ENCODE measurements around the gene LRRC1. TPM values are rescaled to one million over a fixed set of nuclear protein-coding genes. Genes with fewer than 3 reads are reported as not detected.

LRRC1 gene
- total RNA-seq, 1 donor from 2014 or later, result 77.8 TPM

DNA sequence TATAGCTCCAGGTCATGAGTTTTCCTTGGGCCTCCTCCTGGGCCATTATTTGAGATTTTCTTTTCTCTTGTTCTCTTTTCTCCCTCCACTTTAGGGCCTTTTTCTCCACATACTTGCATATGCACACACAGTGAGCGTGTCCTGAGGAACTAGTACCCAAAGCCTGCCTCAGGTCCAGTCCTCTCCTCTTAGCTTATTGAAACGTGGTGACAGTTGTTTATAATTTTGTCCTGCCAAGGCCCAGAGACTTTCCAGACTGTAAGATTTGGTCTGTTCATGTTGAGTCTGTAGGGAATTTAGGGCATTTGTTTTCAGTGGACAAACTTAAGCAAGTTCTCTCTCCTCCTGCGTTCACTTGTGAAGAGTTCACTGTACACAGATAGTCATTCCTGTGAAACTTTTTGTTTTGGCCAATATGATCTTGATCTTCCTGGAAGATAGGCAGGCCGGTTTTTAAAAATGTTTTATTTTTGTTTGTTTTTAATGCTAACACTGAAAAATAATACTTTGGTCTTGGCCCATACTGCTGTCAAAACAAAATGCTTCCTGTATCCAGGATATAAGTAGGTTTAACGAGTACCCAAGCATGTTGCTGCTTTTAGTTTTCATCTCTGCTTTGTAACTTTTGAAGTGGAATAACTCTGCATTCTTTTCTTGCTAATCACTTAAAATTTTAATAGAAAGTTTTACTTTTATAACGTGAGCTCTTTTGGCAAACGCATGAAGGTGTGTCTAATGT is 20.7 kb downstream of the LRRC1 start:
- peak; percentile 43 to 55 for DNase-seq (ENCODE audit: low read depth in 2 of 2)

DNA sequence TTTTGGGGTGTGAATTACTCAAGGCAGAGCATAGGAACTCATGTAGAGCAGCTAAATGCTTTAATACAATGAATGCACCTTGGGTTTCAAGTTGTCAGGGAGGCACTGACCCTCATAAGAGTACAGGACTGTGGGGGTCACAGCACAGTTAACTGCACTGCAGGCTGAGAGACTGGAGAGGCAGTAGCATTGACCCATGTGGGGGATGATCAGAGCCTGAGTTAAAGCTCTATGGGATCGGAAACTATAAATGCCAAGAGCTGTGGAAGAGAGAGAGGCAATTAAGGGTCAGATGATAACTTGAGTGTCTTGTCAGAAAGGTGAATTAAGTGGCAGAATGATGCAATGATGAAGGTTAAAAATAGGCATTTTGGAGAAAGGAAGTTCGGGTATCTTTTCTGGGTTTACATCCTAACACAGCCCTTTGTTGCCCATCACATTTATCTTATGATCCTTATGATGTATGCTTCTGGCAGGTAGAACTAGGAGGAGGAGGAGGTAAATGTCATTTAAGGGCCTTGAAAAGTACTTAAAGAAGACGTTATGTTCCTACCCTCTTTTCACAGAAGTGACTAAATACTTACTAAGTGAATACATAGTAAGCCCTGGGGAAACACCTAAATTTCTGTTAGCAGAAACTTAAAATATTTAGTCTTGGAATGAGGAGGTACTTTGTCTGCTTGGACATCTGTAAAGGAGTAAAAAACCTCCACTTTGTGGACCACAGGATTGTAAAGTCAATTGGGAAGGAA is 24.2 kb downstream of the LRRC1 start:
- DNase-seq (ENCODE audit: low read depth in 2 of 2), result no peak

DNA sequence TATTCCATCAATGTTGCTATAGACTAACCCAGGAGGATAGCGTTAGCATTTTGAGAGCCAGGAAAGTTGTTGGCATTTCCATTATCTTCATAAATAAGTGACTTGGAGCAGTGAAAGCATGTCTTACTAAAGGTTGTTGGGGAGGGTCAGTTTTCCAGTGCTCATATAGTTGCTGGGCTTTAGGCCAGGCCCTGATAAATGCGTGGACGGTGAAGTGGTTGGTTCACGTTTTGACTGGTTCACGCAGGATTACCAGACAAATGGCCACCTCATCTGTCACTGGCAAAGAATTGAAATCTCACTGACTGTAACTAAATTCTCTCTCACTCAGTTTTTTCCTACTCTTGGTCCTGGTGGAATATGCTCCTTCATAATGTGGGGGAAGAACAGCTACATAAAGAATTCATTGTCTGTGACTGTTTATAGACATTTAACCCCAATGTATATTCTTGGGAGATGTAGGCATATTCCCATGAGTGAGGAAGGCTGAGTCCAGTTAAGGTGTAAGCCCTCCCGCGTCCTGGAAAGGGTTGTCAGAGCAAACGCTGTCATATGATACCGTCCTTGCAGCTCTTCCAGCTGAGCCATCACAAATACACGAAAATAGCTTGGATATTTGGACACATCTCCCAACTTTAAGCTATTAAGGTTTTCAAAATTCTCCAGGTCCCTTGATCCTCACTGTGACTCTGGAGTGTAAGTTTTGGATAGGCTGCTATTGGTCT is 27.8 kb downstream of the LRRC1 start:
- no peak for DNase-seq (ENCODE audit: low read depth in 2 of 2)

DNA sequence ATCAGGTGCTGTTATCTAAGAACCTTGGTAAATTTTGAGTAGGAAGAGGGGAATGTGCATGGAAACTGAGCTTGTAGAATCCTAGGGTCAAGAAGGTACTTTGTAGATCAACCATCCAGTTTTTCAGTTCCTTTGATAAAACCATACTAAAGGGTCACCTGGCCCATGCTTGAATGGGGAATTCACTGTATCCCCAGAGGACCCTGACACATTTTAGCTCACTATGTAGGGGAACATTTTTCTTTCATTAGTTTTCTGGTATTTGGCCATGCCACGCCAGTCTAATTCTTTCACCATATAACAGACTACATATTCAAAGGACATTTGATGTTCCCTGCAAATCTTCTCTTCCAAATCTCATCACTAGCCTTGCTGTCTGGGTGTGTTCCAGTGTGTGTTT is 29.9 kb downstream of the LRRC1 start:
- DNase-seq (ENCODE audit: low read depth in 2 of 2), result no peak

DNA sequence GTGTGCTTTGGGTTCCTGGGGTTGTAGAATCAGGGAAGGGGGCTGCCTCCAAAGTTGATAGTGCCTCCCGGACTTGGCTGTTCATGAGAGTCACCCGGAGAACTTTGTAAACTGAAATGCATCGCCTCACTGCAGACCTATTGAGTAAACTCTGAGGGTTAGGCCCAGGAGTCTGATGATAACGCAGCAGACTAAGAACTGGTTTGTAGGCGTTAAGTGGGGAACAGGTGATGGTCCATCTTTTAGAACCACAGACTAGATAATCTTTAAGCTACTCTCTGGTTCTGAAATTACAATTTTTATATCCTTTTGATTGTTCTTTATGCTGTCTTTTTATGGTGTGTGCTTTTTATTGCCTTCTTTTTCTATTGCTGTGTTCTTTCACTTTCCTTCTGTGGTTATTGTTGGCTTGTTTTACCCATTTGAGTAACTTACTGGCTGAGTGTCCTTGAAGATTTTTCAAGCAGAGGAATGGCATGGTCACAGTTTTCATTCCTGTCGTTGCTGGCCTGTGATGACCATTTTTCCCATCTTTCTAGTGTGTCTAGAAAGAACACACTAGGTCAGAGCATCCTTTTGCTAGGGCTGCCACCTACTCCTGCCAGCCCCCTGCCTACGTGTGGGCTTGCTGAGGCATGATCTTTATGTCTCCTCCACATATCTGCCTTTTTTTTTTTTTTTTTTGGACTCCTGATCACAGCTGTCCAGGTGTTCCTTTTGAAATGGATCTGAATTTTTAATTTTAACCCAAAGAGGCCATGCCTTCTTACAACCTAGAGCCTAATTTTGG is 30.9 kb downstream of the LRRC1 start:
- DNase-seq (ENCODE audit: low read depth in 2 of 2), result no peak

DNA sequence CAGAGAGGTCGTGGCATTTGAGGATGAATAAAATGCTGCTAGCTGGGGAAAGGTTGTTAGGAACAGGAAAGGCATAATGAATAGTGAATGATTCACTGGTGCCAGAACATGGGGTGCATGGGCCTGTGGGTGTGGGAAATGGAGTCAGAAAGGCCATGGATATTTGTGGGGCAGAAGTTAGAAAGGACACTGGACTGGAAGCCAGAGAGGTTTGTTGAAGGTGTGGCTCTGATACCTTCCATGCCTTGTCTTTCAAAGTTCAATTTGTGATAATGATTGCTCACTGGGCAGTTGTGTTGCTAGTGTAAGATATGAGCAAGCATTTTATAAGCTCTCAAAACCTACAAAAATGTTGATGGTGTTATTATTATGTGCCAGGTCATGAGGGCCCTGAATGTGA is 32.7 kb downstream of the LRRC1 start:
- peak in 1 of 2 donors; percentile 15 for DNase-seq (ENCODE audit: low read depth in 2 of 2)

DNA sequence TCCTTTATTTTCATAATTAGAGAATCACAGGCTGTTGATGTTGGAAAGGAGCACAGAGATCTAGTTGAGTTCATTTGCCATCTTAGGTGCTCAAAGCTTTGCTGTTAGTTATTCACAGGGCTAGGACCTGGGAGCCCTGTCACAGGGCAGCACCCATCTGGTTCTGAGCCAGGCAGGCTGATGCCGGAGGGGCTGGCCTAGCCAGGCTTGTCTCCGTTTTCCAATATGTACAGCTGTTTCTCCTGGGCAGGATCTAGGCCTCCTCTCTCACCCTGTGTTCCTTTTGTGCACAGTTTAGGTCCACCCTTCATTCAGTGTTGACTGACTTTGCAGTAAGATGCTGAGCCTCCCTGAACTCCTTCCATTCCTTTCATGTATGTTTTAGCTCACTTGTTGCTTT is 33.4 kb downstream of the LRRC1 start:
- DNase-seq (ENCODE audit: low read depth in 2 of 2), result no peak

DNA sequence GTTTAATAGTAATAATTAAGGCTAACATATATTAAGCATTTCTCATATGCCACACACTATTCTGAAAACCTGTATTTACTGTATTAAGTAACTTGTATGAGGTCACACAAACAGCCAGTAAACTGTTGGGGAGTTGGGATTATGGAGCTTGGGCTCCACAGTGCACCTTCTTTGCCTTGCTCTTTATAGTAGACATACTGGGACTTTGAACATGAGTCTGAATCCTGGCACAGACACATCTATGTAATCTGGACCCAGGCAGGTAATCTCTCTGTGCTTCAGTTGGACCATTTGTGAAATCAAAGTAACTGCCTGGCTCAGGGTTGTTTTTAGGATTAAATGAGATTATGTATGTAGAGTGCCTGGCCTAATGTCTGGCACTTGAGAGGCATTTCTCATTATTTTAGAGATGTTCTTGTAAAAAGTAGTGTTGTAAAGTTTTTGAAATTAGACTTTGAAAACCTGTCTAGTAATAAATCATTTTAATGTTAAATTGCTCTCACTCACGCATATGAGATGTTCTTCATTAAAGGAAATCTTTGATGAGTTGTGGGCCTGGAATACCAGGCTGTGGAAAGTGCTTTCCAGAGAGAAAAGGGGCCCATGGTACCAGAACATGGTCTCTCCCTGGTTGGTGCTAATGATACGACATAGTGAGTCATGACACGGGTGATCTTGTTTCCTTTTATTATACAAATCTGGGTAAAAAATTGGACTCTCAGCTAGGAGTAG is 34.3 kb downstream of the LRRC1 start:
- peak; percentile 8 to 31 for DNase-seq (ENCODE audit: low read depth in 2 of 2)

DNA sequence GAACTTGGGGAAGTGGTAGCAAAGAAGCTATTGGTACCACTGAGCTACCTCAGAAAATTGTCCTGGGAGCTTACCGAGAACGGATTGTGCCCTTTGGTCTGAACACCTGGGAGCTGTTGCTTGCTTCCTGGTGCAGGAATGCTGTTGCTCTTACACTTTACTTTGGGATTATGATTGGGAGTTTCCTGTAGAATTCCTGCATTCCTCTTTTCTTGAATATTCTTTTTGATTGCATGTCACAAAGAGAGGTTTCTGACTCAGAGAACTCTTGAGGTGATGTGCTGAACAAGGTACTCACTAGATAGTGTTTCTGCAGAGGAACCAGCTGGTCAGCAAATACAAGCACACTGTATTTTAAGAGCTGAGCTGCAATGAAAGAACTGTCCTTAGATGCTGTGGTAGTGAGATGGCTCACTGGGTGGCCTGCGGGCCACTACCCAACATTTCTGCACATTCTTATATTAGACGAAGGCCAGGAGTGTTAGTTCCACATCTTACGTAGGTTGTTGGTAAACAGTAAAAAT is 35.0 kb downstream of the LRRC1 start:
- DNase-seq (ENCODE audit: low read depth in 2 of 2), result no peak

DNA sequence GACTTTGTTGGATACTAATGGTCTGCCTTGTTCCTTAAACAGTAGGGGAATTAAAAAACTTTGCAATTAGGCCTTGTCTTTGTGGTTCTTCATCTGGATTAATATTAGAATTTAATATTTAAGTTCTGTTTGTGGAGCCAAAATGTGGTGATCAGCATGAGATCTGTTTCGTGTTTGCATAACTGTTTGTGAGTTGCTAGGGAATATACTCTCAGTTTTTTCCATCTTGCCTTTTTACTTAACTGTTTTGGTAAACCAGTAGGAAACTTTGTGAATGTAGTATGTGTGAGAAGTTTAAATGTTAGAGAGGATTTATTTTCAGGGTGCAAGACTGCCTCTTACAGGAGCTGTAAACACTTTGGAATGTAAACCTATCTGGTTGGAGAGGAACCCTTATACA is 35.6 kb downstream of the LRRC1 start:
- DNase-seq (ENCODE audit: low read depth in 2 of 2), result peak in 1 of 2 donors; percentile 72

DNA sequence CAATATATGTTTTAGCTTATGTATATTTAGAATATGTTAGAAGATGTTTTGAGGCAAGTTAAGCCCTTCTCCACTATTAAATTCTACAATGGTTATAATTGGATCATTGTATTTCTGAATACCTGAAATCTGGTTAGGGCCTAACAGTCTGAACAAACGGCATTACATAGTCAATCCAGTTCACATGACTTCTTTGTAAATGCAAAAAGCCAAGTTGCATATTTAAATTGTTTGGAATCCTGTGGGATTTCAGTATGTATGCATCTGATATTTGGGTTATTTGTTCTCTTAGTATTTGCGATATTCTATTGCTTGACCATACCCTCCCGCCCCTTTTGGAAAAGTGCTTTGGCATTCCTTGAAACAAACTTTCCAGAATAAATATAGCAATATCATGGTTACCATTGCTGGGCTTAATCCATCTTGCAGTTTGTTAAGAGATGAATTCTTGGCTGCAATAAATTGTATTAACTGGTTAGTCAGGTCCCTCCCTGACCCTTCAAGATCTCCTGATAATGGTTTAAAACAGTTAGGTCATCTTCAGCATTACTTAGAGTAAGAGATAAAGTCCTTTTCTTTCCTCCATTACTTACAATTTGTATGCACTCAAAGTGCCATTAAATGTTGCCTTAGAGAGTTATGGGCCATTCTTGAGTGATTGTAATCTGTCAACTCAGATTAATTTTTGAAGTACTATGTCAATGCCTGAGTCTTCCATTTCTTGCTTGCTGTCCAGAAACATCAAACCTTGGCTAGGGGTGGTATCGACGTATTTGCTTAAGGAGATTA is 36.5 kb downstream of the LRRC1 start:
- no peak for DNase-seq (ENCODE audit: low read depth in 2 of 2)

DNA sequence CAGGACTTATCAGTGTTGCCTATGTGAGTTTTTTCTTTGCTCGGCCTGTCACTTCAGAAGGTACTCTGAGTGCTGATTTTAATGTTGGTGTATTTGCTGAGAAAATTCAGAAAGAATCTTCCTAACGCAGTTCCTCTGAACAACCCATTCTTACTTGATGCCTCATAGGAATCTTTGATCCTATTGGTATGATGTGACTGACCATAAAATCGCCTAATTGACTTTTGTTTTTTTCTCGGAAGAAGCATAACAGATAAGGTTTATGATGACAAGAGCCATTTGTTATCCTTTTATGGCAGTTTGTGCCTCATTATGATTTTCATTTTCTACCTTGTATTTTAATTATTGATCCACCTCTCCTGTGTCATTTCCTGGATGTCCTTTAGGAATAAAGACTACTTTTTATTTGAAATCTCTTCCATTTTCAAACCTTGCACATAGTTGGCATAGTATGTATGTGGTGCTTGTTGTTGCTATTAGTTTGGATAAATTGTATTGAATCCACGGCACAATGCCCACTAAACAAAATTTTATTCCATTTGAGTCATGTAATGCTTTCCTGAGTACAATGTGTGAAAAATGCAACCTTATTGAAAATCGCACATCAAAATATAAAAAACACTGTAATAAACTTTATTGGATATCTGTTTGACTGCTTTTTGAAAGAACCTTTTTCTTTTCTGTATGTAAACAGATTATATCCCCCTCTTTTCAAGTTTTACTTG is 37.3 kb downstream of the LRRC1 start:
- peak in 1 of 2 donors; percentile 60 for DNase-seq (ENCODE audit: low read depth in 2 of 2)

DNA sequence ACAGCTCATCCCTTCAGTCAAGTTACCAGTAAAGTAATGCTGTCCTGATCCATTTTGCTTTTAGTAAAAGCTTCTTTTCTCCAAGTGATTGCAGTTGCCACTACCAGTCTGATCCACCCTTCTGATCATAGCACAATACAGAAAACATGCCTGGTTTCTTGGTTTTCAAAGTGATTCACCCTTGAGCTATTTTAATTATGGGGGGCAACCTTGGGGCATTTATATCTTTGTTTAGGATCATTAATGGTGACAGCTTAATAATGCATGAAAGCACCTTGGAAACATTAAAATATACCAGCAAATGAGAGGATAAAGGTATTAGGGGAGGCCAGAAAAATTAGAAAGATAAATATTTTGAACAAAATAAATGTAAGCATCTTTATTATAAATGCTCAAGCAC is 38.4 kb downstream of the LRRC1 start:
- no peak for DNase-seq (ENCODE audit: low read depth in 2 of 2)

DNA sequence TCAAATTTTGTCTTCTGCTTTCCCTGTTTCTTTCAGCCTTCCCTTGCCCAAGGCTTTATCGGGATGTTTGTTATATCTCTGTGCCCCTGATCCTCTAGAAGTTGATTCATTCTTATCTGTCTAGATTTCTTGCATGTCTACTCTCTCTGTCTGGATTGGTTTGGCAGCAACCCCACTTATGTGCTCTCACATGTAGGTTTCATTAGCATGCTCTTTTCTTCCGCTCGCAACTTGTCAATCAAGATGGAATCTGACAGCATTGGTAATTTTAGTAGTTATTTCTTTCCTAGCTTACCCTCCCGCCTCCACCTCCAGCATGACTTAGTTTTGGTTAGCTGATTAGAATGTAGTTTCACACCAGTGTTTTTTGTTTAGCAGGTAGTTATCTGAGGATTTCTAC is 39.3 kb downstream of the LRRC1 start:
- DNase-seq (ENCODE audit: low read depth in 2 of 2), result no peak

DNA sequence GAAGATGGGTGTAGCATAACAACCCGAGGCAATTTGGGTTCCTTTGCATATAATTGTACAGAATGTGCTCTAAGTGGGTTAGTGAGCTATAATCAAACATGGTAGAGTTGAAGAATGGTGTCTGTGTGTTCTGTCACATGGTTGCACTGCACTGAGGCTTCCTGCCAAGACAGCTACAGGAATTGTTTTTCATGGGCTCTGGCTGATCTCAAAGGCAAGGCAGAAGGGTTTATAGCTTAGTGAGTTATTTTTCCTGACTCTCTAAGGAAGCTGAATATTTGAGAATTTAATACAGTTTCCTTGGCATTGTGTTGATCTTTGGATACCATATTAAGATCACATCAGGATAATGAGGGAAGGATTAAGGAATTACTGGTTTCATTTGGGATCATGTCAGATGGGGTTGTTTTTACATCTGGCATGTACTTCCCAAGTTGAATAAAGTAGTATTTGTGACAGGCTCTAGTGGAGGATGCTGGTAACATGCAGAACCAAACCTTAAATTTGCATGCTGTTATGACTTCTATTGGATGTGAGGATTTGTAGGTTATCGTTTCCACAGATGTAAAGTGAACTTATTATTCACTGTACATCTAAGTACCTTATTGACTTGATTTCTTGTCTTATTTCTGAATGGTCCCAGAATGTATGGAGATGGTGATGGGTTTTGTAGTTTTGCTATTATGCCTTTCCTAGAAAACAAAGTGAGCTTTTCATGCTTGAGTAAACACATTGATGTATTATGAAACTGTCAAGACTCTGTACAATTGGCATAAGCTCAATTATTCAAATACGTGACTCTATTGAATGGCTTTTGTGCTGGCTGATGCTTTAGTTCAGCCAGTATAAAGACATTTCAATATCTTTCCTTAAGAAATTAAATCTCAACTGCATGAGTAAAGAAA is 43.3 kb downstream of the LRRC1 start:
- DNase-seq (ENCODE audit: low read depth in 2 of 2), result peak in 1 of 2 donors; percentile 51

DNA sequence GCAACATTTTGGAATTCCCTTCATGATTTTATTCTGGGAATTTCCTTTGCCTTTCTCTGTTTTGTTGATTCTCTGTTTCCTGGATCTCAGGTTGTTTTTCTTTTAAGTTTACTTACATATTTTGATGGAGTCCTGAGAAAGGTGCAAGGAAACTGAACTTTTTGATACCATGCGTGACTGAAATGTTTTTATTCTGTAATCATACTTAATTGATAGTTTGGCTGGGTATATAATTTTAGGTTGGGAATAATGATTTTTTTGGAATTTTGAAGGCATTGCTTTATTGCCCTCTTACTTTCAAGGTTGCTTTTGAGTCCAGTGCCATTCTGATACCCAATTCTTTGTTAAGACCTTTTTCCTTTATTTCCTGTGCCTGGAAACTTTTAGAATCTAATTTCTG is 45.2 kb downstream of the LRRC1 start:
- DNase-seq (ENCODE audit: low read depth in 2 of 2), result no peak

DNA sequence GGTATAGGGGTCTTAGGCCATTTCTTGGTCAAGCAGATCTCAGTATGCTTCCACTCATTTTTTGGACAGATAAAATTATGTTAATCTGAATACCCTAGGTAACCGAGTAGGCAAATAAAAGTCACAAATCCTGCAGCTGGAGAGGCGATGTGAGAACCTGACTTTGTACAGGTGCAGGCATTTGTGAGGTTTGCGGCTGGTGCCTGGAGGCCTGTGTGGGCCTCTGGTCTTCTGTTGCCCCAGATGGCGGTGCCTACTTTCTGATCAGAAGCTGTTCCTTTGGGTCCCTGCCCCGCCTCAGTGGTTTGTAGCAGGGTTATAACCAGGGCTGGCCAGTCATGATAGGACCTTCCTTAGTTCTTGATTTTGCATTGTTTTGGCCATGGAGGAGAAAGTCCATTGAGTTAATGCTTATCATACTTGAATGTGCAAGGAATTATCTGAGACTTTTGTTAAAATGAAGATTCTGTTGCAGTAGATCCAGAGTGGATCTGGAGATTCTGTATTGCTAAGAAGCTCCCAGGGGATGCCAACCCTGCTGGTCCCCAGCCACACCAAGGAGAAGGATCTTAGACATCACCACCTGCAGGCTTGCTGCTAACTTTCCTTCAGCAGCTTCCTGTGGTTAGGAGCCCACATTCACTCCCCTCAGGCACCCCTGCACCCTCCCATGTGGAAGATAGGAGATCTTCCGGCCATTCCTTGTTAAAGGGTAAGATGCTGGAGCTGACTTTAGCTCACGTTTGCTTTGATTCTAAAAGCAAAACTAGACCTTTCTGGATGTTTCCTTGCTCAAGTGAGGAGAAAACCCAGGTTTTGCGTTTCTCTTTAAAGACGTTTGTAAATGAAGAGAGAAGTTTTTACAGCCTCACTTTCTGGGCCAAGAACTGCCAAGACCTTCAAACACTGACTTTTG is 50.7 kb downstream of the LRRC1 start:
- DNase-seq (ENCODE audit: low read depth in 2 of 2), result no peak
